ENCODE data around the gene ADARB2. TPM values are rescaled to one million over a fixed set of nuclear protein-coding genes. Genes with fewer than 3 reads are reported as not detected.

The ADARB2 gene
- total and polyA plus RNA-seq, 4 donors = 0.55 to 0.70 (median 0.59) TPM; not detected in 1

DNA sequence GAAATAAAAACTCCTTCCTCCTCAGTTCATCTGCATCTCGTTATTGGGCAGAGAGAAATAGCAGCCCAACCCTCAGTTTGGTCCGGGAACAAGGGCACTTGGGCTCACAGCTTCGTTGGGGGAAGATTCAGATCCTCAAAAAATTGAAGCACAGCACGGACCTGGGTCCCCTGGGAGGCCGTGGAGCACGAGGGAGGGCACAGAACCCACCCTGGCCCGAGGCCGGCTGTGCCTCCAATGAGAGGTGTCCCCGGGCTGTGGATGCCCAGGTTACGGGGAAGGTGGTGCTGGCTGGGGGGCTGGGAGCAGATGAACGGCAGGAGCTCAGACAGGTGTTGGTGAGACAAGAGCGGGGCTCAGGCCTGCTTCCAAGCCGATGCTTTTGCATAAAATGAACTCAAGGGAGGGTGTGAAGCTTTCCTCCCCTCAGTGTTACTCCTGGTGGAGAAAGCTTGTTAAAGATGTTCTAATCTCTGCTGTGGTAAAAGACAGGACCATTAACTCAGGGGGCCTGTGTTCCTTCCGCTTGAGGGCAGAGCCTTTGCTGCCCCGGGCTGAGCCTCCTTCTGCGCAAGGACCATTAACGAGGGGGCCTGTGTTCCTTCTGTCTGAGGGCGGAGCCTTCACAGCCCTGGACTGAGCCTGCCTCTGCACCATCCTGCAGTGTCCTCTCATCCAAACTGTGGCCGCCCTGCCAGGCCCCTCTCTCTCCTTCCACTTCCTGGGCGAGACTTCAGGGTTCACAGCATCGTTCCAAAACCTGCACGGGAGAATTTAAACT is 302.2 kb downstream of the ADARB2 start:
- Histone ChIP-seq H3K4me3 (ENCODE audit: low read depth in 1 of 3, low read length in 3 of 3) (no peak overlapping the region), H3K27ac (ENCODE audit: low read depth in 1 of 2, low read length in 2 of 2) (no peak overlapping the region), H3K27me3 (ENCODE audit: control insufficient read depth in 4 of 4, insufficient read depth in 4 of 4, low read length in 3 of 4) (peaks cover 0 to 10% (median 5%) of the 10 kb centered on the region in 4 donors), H3K9me3 (ENCODE audit: control insufficient read depth in 4 of 4, low read length in 3 of 4) (peaks cover 0 to 12% (median 1%) of the 10 kb centered on the region in 4 donors), H3K36me3 (ENCODE audit: control insufficient read depth in 4 of 4, insufficient read depth in 3 of 4, low read depth in 1 of 4, low read length in 3 of 4) (no peaks in the 10 kb centered on the region), H3K4me1 (ENCODE audit: control insufficient read depth in 4 of 4, insufficient read depth in 4 of 4, low read length in 3 of 4) (peaks cover 0 to 7% (median under 1%) of the 10 kb centered on the region in 4 donors), H3K9ac (ENCODE audit: low read depth in 1 of 2, low read length in 2 of 2) (no peak overlapping the region)
- 66% methylated on average over 22 of the region's 22 CpGs for WGBS
- TF ChIP-seq FOXA2 (IDR thresholded peaks at IDR 0.05) (no peak), JUND (IDR thresholded peaks at IDR 0.05) (no peak), FOXA1 (IDR thresholded peaks at IDR 0.05) (no peak), YY1 (IDR thresholded peaks at IDR 0.05) (no peak), RXRA (IDR thresholded peaks at IDR 0.05) (no peak), NR2F2 (IDR thresholded peaks at IDR 0.05) (no peak)
- TF ChIP-seq, protein P1, sequence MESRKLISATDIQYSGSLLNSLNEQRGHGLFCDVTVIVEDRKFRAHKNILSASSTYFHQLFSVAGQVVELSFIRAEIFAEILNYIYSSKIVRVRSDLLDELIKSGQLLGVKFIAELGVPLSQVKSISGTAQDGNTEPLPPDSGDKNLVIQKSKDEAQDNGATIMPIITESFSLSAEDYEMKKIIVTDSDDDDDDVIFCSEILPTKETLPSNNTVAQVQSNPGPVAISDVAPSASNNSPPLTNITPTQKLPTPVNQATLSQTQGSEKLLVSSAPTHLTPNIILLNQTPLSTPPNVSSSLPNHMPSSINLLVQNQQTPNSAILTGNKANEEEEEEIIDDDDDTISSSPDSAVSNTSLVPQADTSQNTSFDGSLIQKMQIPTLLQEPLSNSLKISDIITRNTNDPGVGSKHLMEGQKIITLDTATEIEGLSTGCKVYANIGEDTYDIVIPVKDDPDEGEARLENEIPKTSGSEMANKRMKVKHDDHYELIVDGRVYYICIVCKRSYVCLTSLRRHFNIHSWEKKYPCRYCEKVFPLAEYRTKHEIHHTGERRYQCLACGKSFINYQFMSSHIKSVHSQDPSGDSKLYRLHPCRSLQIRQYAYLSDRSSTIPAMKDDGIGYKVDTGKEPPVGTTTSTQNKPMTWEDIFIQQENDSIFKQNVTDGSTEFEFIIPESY (IDR thresholded peaks at IDR 0.05) = no peak
- TF ChIP-seq, protein P2, sequence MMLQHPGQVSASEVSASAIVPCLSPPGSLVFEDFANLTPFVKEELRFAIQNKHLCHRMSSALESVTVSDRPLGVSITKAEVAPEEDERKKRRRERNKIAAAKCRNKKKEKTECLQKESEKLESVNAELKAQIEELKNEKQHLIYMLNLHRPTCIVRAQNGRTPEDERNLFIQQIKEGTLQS (IDR thresholded peaks at IDR 0.05) = no peak
- TF ChIP-seq, protein P3, sequence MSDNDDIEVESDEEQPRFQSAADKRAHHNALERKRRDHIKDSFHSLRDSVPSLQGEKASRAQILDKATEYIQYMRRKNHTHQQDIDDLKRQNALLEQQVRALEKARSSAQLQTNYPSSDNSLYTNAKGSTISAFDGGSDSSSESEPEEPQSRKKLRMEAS (IDR thresholded peaks at IDR 0.05) = no peak
- TF ChIP-seq, protein P4, sequence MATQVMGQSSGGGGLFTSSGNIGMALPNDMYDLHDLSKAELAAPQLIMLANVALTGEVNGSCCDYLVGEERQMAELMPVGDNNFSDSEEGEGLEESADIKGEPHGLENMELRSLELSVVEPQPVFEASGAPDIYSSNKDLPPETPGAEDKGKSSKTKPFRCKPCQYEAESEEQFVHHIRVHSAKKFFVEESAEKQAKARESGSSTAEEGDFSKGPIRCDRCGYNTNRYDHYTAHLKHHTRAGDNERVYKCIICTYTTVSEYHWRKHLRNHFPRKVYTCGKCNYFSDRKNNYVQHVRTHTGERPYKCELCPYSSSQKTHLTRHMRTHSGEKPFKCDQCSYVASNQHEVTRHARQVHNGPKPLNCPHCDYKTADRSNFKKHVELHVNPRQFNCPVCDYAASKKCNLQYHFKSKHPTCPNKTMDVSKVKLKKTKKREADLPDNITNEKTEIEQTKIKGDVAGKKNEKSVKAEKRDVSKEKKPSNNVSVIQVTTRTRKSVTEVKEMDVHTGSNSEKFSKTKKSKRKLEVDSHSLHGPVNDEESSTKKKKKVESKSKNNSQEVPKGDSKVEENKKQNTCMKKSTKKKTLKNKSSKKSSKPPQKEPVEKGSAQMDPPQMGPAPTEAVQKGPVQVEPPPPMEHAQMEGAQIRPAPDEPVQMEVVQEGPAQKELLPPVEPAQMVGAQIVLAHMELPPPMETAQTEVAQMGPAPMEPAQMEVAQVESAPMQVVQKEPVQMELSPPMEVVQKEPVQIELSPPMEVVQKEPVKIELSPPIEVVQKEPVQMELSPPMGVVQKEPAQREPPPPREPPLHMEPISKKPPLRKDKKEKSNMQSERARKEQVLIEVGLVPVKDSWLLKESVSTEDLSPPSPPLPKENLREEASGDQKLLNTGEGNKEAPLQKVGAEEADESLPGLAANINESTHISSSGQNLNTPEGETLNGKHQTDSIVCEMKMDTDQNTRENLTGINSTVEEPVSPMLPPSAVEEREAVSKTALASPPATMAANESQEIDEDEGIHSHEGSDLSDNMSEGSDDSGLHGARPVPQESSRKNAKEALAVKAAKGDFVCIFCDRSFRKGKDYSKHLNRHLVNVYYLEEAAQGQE (IDR thresholded peaks at IDR 0.05) = no peak
- no peak for DNase-seq (ENCODE audit: low spot score)

DNA sequence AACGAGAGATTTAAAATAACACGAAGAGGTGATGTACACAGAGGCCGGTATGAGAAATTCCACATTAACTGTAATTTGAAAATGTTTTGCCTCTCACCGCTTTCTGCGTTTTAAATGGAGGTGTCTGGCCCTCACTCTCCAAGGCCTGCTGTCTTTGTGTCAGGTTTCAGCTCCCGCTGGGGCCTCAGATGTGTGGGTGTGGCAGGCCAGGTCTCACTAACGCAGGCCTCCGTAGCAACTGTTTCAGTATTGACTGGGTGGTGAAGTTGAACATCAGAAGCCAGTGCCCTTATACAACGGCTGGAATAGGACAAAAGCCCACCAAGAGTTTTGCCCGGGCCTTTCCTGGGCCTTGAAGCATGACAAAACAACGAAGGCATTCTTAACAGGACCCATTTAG is 303.1 kb downstream of the ADARB2 start:
- Histone ChIP-seq H3K9ac (ENCODE audit: low read depth in 1 of 2, low read length in 2 of 2) (no peak overlapping the region), H3K36me3 (ENCODE audit: control insufficient read depth in 4 of 4, insufficient read depth in 3 of 4, low read depth in 1 of 4, low read length in 3 of 4) (no peaks in the 10 kb centered on the region), H3K27ac (ENCODE audit: low read depth in 1 of 2, low read length in 2 of 2) (no peak overlapping the region), H3K9me3 (ENCODE audit: control insufficient read depth in 4 of 4, low read length in 3 of 4) (peaks cover 0 to 12% (median 1%) of the 10 kb centered on the region in 4 donors), H3K27me3 (ENCODE audit: control insufficient read depth in 4 of 4, insufficient read depth in 4 of 4, low read length in 3 of 4) (peaks cover 0 to 14% (median 5%) of the 10 kb centered on the region in 4 donors), H3K4me3 (ENCODE audit: low read depth in 1 of 3, low read length in 3 of 3) (no peak overlapping the region), H3K4me1 (ENCODE audit: control insufficient read depth in 4 of 4, insufficient read depth in 4 of 4, low read length in 3 of 4) (peaks cover 0 to 7% (median under 1%) of the 10 kb centered on the region in 4 donors)
- DNase-seq (ENCODE audit: low spot score) = no peak
- 76% methylated on average over 11 of the region's 11 CpGs for WGBS
- TF ChIP-seq, protein P1 (IDR thresholded peaks at IDR 0.05) = no peak
- TF ChIP-seq, protein P3 (IDR thresholded peaks at IDR 0.05) = no peak
